Dedifferentiated amniotic fluid mesenchymal stem cell (primary cell): ENCODE measurements around the gene KCNK7.
"Not testable (repeated sequence)": the region's sequence is repeated elsewhere in the genome, so short reads cannot be mapped to it uniquely, and the experiment has no call there.

Source experiments
- DNase-seq: peaks from one replicate; pipeline ENCODE4 v3.0.0-alpha.2; 2016; ENCODE audit errors: extremely low spot score

KCNK7 gene

GRCh38 chr11:65572356-65573051, 23.1 kb downstream of the KCNK7 start, which contains the start of gene FAM89B:
FAM89B (plus strand) TSS chr11:65572538; CDS start chr11:65572670, 132 bp downstream.
- DNase-seq, result peak; percentile 75

GRCh38 chr11:65571940-65572339, 23.7 kb downstream of the KCNK7 start:
- no peak for DNase-seq

- DNase-seq, result no peak
These were observed 24.2 kb downstream of the KCNK7 start for GRCh38 chr11:65571420-65571819.

GRCh38 chr11:65569973-65570918, 25.4 kb downstream of the KCNK7 start, which contains the start of gene ZNRD2:
ZNRD2 (plus strand) TSS chr11:65570477; CDS start chr11:65570492, 15 bp downstream.
- DNase-seq, result peak; percentile 97

GRCh38 chr11:65569164-65569972, 26.2 kb downstream of the KCNK7 start:
- peak; percentile 39 for DNase-seq

- DNase-seq, result no peak
These were observed 29.8 kb downstream of the KCNK7 start for GRCh38 chr11:65565624-65566453.

- DNase-seq, result not testable (repeated sequence)
These were observed 30.6 kb downstream of the KCNK7 start for GRCh38 chr11:65564879-65565559.

- DNase-seq, result no peak
These were observed 32.0 kb downstream of the KCNK7 start for GRCh38 chr11:65563601-65564000.

GRCh38 chr11:65562788-65563187, 32.8 kb downstream of the KCNK7 start:
- no peak for DNase-seq

GRCh38 chr11:65562020-65562419, 33.6 kb downstream of the KCNK7 start:
- no peak for DNase-seq

GRCh38 chr11:65560555-65561418, 34.8 kb downstream of the KCNK7 start:
- DNase-seq, result no peak

GRCh38 chr11:65559951-65560537, 35.6 kb downstream of the KCNK7 start:
- no peak for DNase-seq

- no peak for DNase-seq
These were observed 36.1 kb downstream of the KCNK7 start for GRCh38 chr11:65559535-65559934.

- no peak for DNase-seq
These were observed 36.6 kb downstream of the KCNK7 start for GRCh38 chr11:65558930-65559509.

- peak; percentile 62 for DNase-seq
These were observed 37.3 kb downstream of the KCNK7 start, which contains the start of gene LTBP3 for GRCh38 chr11:65558002-65558929. LTBP3 (minus strand) TSS chr11:65558359; CDS start chr11:65557959, 400 bp downstream.

GRCh38 chr11:65557280-65558001, 38.2 kb downstream of the KCNK7 start:
- no peak for DNase-seq
